Glutamatergic neuron (in vitro differentiated cells): Measurements from ENCODE around the gene ACTL10. TPM values are rescaled to one million over a fixed set of nuclear protein-coding genes. Genes with fewer than 3 reads are reported as not detected.

Experiments used
- total RNA-seq: library from RNA; stranded (reverse); fragmentation: NEBNext Ultra II Directional; extraction: Animal tissue kit (Norgen Biotek cat#: 25700); gene quantifications from one replicate; pipeline ENCODE4 v1.2.1, GENCODE V29; 2021; ENCODE audit not compliant: unreplicated experiment

Gene ACTL10
- total RNA-seq, 1 donor from 2014 or later, result 1.0 TPM

Other genes with a start within 250 kb of the ACTL10 start
- 4.5 TPM for gene SNTA1, start 223.2 kb upstream of the ACTL10 start, total RNA-seq
- 84.1 TPM for gene CBFA2T2, start 176.8 kb upstream of the ACTL10 start, total RNA-seq
- not detected for gene C20orf144, start 4.6 kb upstream of the ACTL10 start, total RNA-seq
- 146 TPM for gene NECAB3, start 7.5 kb downstream of the ACTL10 start, total RNA-seq
- 66.0 TPM for gene E2F1, start 19.4 kb downstream of the ACTL10 start, total RNA-seq
- 9.4 TPM for gene PXMP4, start 53.4 kb downstream of the ACTL10 start, total RNA-seq
- gene ZNF341, start 65.1 kb downstream of the ACTL10 start, total RNA-seq, result 3.3 TPM
- 46.4 TPM for gene CHMP4B, start 144.4 kb downstream of the ACTL10 start, total RNA-seq